Esophagus muscularis mucosa (tissue), 4 donors: ENCODE results near the gene MARK3. TPM values are rescaled to one million over a fixed set of nuclear protein-coding genes. Genes with fewer than 3 reads are reported as not detected.
A peak's percentile ranks its signal among the peaks of the same experiment; 100 is the strongest.

ENCODE experiments used
- DNase-seq: peaks from one replicate; pipeline ENCODE4 v3.0.0-alpha.2; 2017; ENCODE audit errors: extremely low spot score
- H3K27ac ChIP-seq, 4 donors: fragments of 200-600 bp; sonication (generic); replicated peaks in 1 of 4; 1 replicate in 3 of 4; 2 replicates in 1 of 4; pipeline ENCODE4 v1.5.1; 2016 to 2019; ENCODE audit warnings: mild to moderate bottlenecking in 1 of 4
- H3K27me3 ChIP-seq, 4 donors: fragments of 200-600 bp; sonication (generic); one replicate each; pipeline versions ENCODE4 v1.5.1 to v1.6.0; 2016 to 2019
- H3K36me3 ChIP-seq, 4 donors: fragments of 200-600 bp; sonication (generic); one replicate each; pipeline ENCODE4 v1.5.1; 2016 to 2019
- H3K4me1 ChIP-seq, 4 donors: fragments of 200-600 bp; sonication (generic); one replicate each; pipeline ENCODE4 v1.5.1; 2016 to 2019
- H3K4me3 ChIP-seq, 4 donors: fragments of 200-600 bp; sonication (generic); 1 replicate in 2 of 4; 2 replicates in 2 of 4; pipeline ENCODE4 v1.5.1; 2016 to 2019; ENCODE audit warnings: mild to moderate bottlenecking in 4 of 4, moderate library complexity in 1 of 4
- H3K9me3 ChIP-seq, 4 donors: fragments of 200-600 bp; sonication (generic); 1 replicate in 3 of 4; 2 replicates in 1 of 4; pipeline ENCODE4 v1.5.1; 2016 to 2019
- CTCF ChIP-seq, 3 experiments: fragments of 200-600 bp in 2 of 3; fragments of 450-650 bp in 1 of 3; sonication (generic) in 2 of 3; IDR thresholded peaks; one replicate each; pipeline ENCODE4 v1.5.1; 2017 to 2019; ENCODE audit warnings: antibody characterized with exemption in 3 of 3, mild to moderate bottlenecking in 2 of 3, moderate library complexity in 1 of 3
- EP300 ChIP-seq: sonication (generic); formaldehyde crosslinking; IDR thresholded peaks from one replicate; pipeline ENCODE4 v1.6.1; 2017; ENCODE audit warnings: antibody characterized with exemption
- POLR2A ChIP-seq: fragments of 450-650 bp; IDR thresholded peaks from one replicate; pipeline ENCODE4 v1.6.1; 2017; ENCODE audit warnings: antibody characterized with exemption, moderate library complexity, mild to moderate bottlenecking, low read depth
- POLR2AphosphoS5 ChIP-seq, 2 donors: sonication (generic); formaldehyde crosslinking; IDR thresholded peaks; one replicate each; pipeline ENCODE4 v1.6.1; 2017; ENCODE audit warnings: antibody characterized with exemption in 2 of 2
- WGBS: methylation state at CpG from one replicate; pipeline ENCODE4 v1.1.5; 2018; 5-methylcytosine and 5-hydroxymethylcytosine counted together
- intact Hi-C: fragments of 100-400 bp; cut with DNase I; formaldehyde crosslinking; loops from one replicate; pipeline ENCODE4 v1.15.1; 2023
- total RNA-seq, 4 donors: library from RNA; depleted of rRNA; stranded (reverse); fragments of >200 nt; gene quantifications; one replicate each; pipeline versions ENCODE4 v1.1.0 to v1.2.1, GENCODE V29; 2016

Gene MARK3
- total RNA-seq, 4 donors from 2014 or later = 57.4 to 78.1 (median 68.1) TPM

- no peak for DNase-seq
- no peaks in the 10 kb centered on the region for H3K36me3 ChIP-seq
- 69% methylated on average over 22 of the region's 27 CpGs for WGBS
- peaks cover 72 to 100% (median 98%) of the 10 kb centered on the region in 4 donors for H3K4me1 ChIP-seq
- H3K4me3 ChIP-seq = no peak overlapping the region
- intact Hi-C loops = loop anchor here (1.0 kb wide), 1 partner anchor 28 kb away; no protein-coding TSS in a partner anchor
- H3K27me3 ChIP-seq = peaks cover 0 to 2% (median 0%) of the 10 kb centered on the region in 4 donors
- TF ChIP-seq CTCF (IDR thresholded peaks at IDR 0.05) (no peak), POLR2AphosphoS5 (IDR thresholded peaks at IDR 0.05) (no peak), EP300 (no peak), POLR2A (no peak)
- H3K9me3 ChIP-seq = no peaks in the 10 kb centered on the region
- H3K27ac ChIP-seq = peak overlapping the region; percentile 93 to 97 (median 94)
Measured at GRCh38 chr14:103545915-103546651, 160.9 kb downstream of the MARK3 start.

- H3K27ac ChIP-seq = peak overlapping the region; percentile 93 to 97 (median 94)
- TF ChIP-seq POLR2AphosphoS5 (IDR thresholded peaks at IDR 0.05) (peak; percentile 44 to 58), CTCF (IDR thresholded peaks at IDR 0.05) (peak; percentile 85 to 92 (median 91)), EP300 (no peak)
- peaks cover 0 to 2% (median 0%) of the 10 kb centered on the region in 4 donors for H3K27me3 ChIP-seq
- H3K4me1 ChIP-seq = peaks cover 72 to 100% (median 98%) of the 10 kb centered on the region in 4 donors
- no peak overlapping the region for H3K4me3 ChIP-seq
- H3K36me3 ChIP-seq = no peaks in the 10 kb centered on the region
- WGBS = 20% methylated on average over 1 of the region's 21 CpGs
- no peaks in the 10 kb centered on the region for H3K9me3 ChIP-seq
- intact Hi-C loops = loop anchor here (1.0 kb wide), 1 partner anchor 29 kb away; no protein-coding TSS in a partner anchor
- no peak for DNase-seq
Measured at GRCh38 chr14:103546652-103547454, 161.6 kb downstream of the MARK3 start.

- no peak for TF ChIP-seq CTCF (IDR thresholded peaks at IDR 0.05)
- TF ChIP-seq EP300 = no peak
- no peak for TF ChIP-seq POLR2AphosphoS5 (IDR thresholded peaks at IDR 0.05)
- TF ChIP-seq POLR2A = no peak
- H3K4me1 ChIP-seq = peaks cover 69 to 100% (median 98%) of the 10 kb centered on the region in 4 donors
- H3K27me3 ChIP-seq = peaks cover 0 to 2% (median 0%) of the 10 kb centered on the region in 4 donors
- no peak for DNase-seq
- H3K9me3 ChIP-seq = no peaks in the 10 kb centered on the region
- WGBS = 84% methylated on average over 9 of the region's 11 CpGs
- H3K36me3 ChIP-seq = no peaks in the 10 kb centered on the region
- no peak overlapping the region for H3K4me3 ChIP-seq
- intact Hi-C loops = no loop called here
- H3K27ac ChIP-seq = peak overlapping the region in 3 of 4 donors; percentile 22 to 98 (median 97)
Measured at GRCh38 chr14:103547455-103547940, 162.3 kb downstream of the MARK3 start.

GRCh38 chr14:103547941-103548462, 162.8 kb downstream of the MARK3 start:
- intact Hi-C loops = no loop called here
- Histone ChIP-seq H3K4me1 (peaks cover 69 to 100% (median 98%) of the 10 kb centered on the region in 4 donors), H3K36me3 (no peaks in the 10 kb centered on the region), H3K27me3 (peaks cover 0 to 2% (median 0%) of the 10 kb centered on the region in 4 donors), H3K4me3 (no peak overlapping the region), H3K9me3 (no peaks in the 10 kb centered on the region), H3K27ac (peak overlapping the region; percentile 94 to 98 (median 96))
- DNase-seq = no peak
- no peak for TF ChIP-seq POLR2A
- TF ChIP-seq EP300 = no peak
- no peak for TF ChIP-seq POLR2AphosphoS5 (IDR thresholded peaks at IDR 0.05)
- TF ChIP-seq CTCF (IDR thresholded peaks at IDR 0.05) = no peak
- 84% methylated on average over 15 of the region's 18 CpGs for WGBS
